Raji (cell line): ENCODE data around the gene PAQR6.

ENCODE experiments used
- POLR2A ChIP-seq: IDR thresholded peaks from 2 replicates; pipeline ENCODE4 v1.6.1; 2011; ENCODE audit warnings: low read depth, low read length, control low read depth; ENCODE audit not compliant: insufficient read depth

The PAQR6 gene

GRCh38 chr1:156225677-156226014 is 22.2 kb downstream of the PAQR6 start:
- TF ChIP-seq POLR2A = no peak

DNA sequence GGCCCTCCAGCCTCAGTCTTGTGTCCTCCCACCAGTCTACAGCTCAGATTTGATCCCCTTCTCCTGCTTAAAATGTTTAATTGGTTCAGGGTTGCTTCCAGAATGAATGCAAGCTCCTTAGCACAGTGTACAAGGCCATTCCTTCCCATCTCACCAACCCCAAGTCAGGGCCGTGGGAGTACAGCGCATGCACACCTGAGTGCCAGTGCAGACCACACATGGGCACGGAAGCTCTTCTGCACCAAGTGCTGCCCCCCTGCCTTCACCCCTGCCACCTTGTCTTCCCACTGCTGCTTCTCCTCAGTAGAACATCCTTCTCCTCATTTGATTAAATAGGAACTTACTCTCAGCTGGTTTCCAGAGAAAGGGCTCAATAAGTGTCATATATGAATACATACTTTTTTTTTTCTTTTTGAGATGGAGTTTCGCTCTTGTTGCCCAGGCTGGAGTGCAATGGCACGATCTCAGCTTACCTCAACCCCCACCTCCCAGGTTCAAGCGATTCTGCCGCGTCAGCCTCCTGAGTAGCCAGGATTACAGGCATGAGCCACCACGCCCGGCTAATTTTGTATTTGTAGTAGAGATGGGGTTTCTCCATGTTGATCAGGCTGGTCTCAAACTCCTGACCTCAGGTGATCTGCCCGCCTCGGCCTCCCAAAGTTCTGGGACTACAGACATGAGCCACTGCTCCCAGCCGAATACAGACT is 25.7 kb downstream of the PAQR6 start:
- TF ChIP-seq POLR2A = no peak

- no peak for TF ChIP-seq POLR2A
These were observed 27.6 kb downstream of the PAQR6 start for GRCh38 chr1:156220226-156220625.

DNA sequence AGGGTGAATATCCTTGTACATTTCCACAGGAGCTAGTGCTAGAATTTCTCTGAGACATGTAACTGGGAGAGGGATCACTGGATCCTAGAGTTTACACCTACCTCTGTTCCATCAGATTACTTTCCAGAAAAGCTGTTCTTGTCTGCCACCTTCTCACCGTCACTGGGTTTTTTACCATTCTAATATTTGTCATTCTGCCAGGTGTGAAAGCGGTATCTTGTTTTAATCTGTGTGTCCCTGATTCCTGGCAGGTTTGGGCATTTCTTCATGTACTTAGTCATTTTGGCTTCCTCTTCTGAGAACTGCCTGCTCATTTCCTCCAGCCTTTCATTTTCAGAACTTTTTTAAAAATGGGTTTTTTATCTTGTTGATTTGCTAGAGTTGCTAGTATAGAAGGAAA is 30.0 kb downstream of the PAQR6 start:
- no peak for TF ChIP-seq POLR2A

GRCh38 chr1:156214024-156214748 is 33.7 kb downstream of the PAQR6 start:
- no peak for TF ChIP-seq POLR2A

- TF ChIP-seq POLR2A = no peak
These were observed 34.3 kb downstream of the PAQR6 start for GRCh38 chr1:156213644-156213966.

- TF ChIP-seq POLR2A = peak; percentile 82
These were observed 34.8 kb downstream of the PAQR6 start, which contains the start of gene PMF1 for GRCh38 chr1:156212833-156213643. Gene PMF1 (plus strand): TSS chr1:156213007. CDS start chr1:156213016, 9 bp downstream.

DNA sequence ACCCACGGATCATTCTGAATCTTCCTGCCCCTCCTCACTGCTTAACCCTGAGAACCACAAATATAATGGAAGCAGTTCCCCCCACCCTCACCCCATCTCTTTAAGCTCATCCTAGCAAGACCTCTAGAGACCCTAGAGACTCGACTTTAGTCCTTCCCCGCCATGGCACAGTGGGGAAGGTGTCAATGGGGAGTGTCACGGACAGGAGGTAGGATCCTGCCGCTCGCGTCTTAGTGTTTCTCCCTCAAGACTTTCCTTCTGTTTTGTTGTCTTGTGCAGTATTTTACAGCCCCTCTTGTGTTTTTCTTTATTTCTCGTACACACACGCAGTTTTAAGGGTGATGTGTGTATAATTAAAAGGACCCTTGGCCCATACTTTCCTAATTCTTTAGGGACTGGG is 35.7 kb downstream of the PAQR6 start:
- TF ChIP-seq POLR2A = no peak

DNA sequence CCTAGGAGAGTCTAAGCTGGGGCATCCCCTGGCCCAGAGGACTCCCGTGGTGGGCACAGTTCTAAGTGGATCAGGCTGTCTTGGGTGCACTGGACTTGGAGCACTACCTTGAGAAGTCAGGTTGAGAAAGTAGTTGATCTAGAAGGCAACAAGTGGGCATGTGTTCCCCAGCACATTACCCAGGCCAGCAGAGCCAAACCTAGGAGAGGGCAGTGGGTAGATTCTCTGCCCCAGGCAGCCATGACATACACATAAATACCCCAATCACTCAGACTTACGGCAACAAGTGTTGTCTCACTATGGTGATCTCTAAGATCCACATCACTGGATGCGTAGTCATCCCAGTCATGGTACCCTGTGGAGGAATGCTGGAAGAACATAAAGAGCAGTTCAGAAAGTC is 36.6 kb downstream of the PAQR6 start:
- no peak for TF ChIP-seq POLR2A

DNA sequence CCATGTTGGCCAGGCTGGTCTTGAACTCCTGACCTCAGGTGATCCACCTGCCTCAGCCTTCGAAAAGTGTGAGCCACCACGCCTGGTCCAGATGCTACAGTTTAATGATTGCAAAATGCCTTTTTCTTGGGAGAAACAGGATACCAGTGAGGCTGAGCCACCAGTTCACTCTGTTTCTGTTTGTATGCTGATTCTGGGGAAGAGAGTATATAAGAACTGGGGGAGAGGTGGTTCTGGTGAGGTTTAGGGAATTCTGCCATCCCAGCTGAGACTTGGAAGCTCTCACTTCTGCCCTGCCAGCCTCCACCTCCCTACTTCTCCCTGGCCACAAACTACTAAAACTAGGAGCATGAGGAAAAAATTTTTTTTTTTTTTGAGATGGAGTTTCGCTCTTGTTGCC is 43.2 kb downstream of the PAQR6 start:
- TF ChIP-seq POLR2A = no peak

DNA sequence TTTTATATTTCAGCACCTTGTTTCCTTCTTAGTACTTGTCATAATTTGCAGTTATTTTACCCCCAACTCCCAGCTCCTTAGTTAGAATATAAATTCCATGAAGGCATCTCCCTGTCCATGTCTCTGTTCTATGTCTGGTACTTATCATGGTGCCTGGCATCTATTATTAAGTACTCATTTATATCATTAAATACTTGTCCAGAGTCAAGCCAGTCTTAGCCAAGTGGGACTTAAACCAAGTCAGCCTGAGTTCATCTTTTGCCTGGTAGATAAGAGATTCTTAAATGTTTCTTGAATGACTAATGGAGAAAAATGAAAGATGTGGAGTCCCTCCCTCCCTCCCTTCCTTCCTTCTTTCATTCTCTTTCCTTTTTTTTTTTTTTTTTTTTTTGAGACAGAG is 44.5 kb downstream of the PAQR6 start:
- TF ChIP-seq POLR2A = no peak

- TF ChIP-seq POLR2A = no peak
These were observed 47.8 kb downstream of the PAQR6 start for GRCh38 chr1:156200044-156200443.

DNA sequence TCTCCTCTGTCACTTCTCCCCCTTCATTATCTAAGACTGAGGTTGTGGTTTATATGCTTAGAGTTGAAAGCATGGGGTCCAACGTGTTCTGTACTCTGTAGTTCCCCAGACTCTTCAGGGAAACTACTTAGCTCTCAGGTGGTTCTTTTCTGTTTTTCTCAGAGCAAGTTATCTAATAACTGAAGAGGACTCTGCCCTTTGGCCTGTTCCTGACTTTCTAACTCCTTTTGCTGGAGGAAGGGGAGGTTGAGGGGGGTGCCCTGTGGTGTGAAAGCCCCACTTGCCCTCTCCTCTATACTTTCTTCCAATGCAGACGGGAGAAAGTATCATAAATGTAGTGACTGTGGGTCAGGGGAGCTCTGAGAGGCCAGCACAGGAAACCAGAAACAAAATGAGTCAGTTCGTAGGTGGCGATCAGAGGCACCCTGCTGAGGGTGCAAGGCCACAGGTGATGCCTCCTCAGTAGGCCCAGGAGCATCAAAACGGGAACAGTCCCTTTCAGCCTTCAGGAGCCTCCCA is 49.0 kb downstream of the PAQR6 start:
- TF ChIP-seq POLR2A = no peak

DNA sequence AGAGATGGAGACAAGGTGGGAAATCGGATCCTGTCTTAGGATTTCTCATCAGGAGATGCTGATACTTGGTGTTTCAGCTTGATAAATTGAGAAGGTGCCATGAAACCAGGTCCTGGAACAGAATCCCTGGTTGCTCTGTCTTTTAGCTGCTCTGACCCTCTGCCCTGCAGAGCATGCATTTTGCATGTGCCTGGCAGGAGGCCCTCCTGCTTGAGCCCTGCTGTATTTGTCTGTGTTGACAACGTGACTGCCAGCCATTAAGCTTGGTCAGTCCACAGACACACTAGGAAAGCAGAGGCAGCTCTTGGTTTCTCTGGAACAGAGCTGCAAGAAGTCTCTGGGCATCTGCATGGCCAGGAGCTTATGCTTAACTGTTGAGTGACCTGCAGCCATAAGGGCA is 51.4 kb downstream of the PAQR6 start:
- no peak for TF ChIP-seq POLR2A

DNA sequence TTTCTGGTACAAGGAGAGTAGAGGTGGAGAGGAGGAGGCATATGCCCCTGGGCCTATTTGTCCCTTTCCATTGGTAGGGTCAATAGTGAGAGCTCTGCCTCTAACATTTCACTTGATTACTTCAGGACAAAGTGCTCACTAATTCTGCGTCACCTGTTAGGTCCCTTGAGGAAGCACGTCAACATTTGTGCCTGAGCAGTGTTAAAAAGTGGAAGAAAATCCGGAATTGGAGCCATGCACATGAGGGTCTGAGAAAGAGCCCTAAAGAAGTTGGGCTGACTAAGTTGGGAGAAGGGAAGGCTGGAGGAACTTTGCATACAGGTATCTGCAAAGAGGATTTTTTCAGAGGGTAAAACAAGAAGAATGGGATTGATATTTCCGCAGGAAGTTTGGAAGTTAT is 52.0 kb downstream of the PAQR6 start:
- TF ChIP-seq POLR2A = no peak

- TF ChIP-seq POLR2A = no peak
These were observed 53.6 kb downstream of the PAQR6 start for GRCh38 chr1:156194300-156194652.
